Measurements from ENCODE around the gene LSMEM2. TPM values are rescaled to one million over a fixed set of nuclear protein-coding genes. Genes with fewer than 3 reads are reported as not detected.

LSMEM2 gene
- total RNA-seq, 1 experiment from 2014 or later = not detected

DNA sequence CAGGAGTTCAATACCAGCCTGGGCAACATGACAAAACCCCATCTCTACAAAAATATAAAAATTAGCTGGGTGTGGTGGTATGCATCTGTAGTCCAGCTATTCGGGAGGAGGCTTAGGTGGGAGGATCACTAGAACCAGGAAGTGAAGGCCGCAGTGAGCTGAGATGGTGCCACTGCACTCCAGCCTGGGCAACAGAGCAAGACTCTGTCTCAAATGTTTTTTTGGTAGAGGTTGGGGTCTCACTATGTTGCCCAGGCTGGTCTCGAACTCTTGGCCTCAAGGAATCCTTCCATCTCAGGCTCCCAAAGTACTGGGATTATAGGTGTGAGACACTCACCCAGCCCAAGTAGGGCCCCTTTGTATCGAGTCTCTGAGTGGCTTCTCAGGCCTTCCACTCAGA lies 15.2 kb downstream of the LSMEM2 start:
- H3K9me3 ChIP-seq (ENCODE audit: low read depth, low read length, poor library complexity, severe bottlenecking) = no peaks in the 10 kb centered on the region

DNA sequence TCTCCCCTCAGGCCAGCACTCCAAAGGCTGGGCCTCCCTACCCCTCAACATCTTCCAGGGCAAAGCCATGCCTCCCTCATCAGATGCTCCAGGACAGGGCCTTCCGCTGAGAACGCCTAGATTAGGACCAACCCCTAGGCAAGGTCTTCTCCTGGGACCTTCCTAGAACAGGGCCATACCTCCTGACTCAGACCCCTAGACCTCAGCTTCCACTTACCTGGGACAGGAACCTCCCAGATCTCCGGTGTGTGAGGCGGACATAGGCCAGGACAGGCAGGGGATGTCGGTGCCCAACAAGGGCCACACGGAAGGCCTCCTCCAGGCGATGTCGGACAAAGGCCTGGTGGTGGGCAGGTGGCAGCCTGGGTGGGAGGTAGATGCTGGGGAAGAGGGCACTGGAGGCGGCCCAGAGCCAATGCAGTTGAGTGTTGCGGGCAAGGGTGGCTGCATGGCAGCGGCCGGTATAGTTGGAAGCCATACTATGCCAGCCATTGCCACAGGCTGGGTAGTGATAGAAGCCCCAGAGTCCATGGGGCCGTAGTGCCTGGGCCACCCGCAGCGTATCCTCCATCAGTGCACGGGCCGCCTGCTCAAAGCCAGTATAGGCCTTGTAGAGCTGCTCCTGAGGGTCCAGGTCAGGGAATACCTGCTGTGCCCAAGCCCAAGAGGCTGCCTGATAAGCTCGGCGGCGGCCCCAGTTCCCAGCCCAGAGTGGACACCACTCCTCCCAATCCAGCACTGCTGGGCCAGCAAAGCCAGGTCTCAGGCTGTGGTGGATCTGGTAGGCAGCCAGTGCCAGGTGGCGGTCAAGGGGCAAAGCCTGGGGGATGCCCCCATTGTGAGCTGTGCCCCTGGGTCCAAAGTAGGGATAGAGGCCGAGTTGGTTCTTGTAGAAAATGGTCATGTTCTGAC lies 15.9 kb downstream of the LSMEM2 start:
- no peak for DNase-seq (ENCODE audit: low spot score)
- no peaks in the 10 kb centered on the region for H3K27me3 ChIP-seq (replicated peaks; ENCODE audit: insufficient read depth, low read depth, low read length, poor library complexity)
- intact Hi-C loops (cut with micrococcal nuclease; ENCODE audit: unreplicated experiment) = no loop called here
- POLR2A ChIA-PET (ENCODE audit: low non-redundant PET) = no interaction called here
- no TSS peak for BruUV-seq (replicated peaks)
- no peak overlapping the region for H3K4me3 ChIP-seq (ENCODE audit: low read depth, low read length, poor library complexity, severe bottlenecking)
- TF ChIP-seq, protein P1, sequence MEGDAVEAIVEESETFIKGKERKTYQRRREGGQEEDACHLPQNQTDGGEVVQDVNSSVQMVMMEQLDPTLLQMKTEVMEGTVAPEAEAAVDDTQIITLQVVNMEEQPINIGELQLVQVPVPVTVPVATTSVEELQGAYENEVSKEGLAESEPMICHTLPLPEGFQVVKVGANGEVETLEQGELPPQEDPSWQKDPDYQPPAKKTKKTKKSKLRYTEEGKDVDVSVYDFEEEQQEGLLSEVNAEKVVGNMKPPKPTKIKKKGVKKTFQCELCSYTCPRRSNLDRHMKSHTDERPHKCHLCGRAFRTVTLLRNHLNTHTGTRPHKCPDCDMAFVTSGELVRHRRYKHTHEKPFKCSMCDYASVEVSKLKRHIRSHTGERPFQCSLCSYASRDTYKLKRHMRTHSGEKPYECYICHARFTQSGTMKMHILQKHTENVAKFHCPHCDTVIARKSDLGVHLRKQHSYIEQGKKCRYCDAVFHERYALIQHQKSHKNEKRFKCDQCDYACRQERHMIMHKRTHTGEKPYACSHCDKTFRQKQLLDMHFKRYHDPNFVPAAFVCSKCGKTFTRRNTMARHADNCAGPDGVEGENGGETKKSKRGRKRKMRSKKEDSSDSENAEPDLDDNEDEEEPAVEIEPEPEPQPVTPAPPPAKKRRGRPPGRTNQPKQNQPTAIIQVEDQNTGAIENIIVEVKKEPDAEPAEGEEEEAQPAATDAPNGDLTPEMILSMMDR (conservative IDR thresholded peaks at IDR 0.05; ENCODE audit: low read depth, low read length) = no peak
- no peak for TF ChIP-seq EZH2 (IDR thresholded peaks at IDR 0.05; ENCODE audit: borderline replicate concordance, low read depth, low read length, poor library complexity, severe bottlenecking)
- CTCF ChIA-PET = no interaction called here
- H3K9me3 ChIP-seq (ENCODE audit: low read depth, low read length, poor library complexity, severe bottlenecking) = no peaks in the 10 kb centered on the region
- H3K4me1 ChIP-seq (ENCODE audit: insufficient read depth, low read length, poor library complexity, severe bottlenecking) = peaks cover 2% of the 10 kb centered on the region
- H3K36me3 ChIP-seq (ENCODE audit: insufficient read depth, low read length, poor library complexity, severe bottlenecking) = peaks cover 4% of the 10 kb centered on the region
- H3K27ac ChIP-seq (ENCODE audit: low read depth, low read length, poor library complexity, severe bottlenecking) = no peak overlapping the region

More for the DNA sequence above, 15.2 kb downstream of the LSMEM2 start:
- POLR2A ChIA-PET (ENCODE audit: low non-redundant PET) = no interaction called here
- CTCF ChIA-PET = no interaction called here
- Histone ChIP-seq H3K4me1 (ENCODE audit: insufficient read depth, low read length, poor library complexity, severe bottlenecking) (no peaks in the 10 kb centered on the region), H3K36me3 (ENCODE audit: insufficient read depth, low read length, poor library complexity, severe bottlenecking) (peaks cover 8% of the 10 kb centered on the region), H3K27ac (ENCODE audit: low read depth, low read length, poor library complexity, severe bottlenecking) (no peak overlapping the region), H3K4me3 (ENCODE audit: low read depth, low read length, poor library complexity, severe bottlenecking) (no peak overlapping the region), H3K27me3 (replicated peaks; ENCODE audit: insufficient read depth, low read depth, low read length, poor library complexity) (no peaks in the 10 kb centered on the region)
- no TSS peak for BruUV-seq (replicated peaks)
- TF ChIP-seq, protein P1 (conservative IDR thresholded peaks at IDR 0.05; ENCODE audit: low read depth, low read length) = no peak
- TF ChIP-seq EZH2 (IDR thresholded peaks at IDR 0.05; ENCODE audit: borderline replicate concordance, low read depth, low read length, poor library complexity, severe bottlenecking) = no peak
- DNase-seq (ENCODE audit: low spot score) = no peak
- intact Hi-C loops (cut with micrococcal nuclease; ENCODE audit: unreplicated experiment) = no loop called here

GRCh38 chr3:50295553-50296431 lies 16.9 kb downstream of the LSMEM2 start:
- Histone ChIP-seq H3K27ac (ENCODE audit: low read depth, low read length, poor library complexity, severe bottlenecking) (no peak overlapping the region), H3K36me3 (ENCODE audit: insufficient read depth, low read length, poor library complexity, severe bottlenecking) (no peaks in the 10 kb centered on the region), H3K4me3 (ENCODE audit: low read depth, low read length, poor library complexity, severe bottlenecking) (no peak overlapping the region), H3K27me3 (replicated peaks; ENCODE audit: insufficient read depth, low read depth, low read length, poor library complexity) (no peaks in the 10 kb centered on the region), H3K9me3 (ENCODE audit: low read depth, low read length, poor library complexity, severe bottlenecking) (no peaks in the 10 kb centered on the region), H3K4me1 (ENCODE audit: insufficient read depth, low read length, poor library complexity, severe bottlenecking) (peaks cover 5% of the 10 kb centered on the region)
- ChIA-PET CTCF (no interaction called here), POLR2A (ENCODE audit: low non-redundant PET) (no interaction called here)
- TF ChIP-seq, protein P1 (conservative IDR thresholded peaks at IDR 0.05; ENCODE audit: low read depth, low read length) = no peak
- TF ChIP-seq EZH2 (IDR thresholded peaks at IDR 0.05; ENCODE audit: borderline replicate concordance, low read depth, low read length, poor library complexity, severe bottlenecking) = no peak
- intact Hi-C loops (cut with micrococcal nuclease; ENCODE audit: unreplicated experiment) = no loop called here
- no peak for DNase-seq (ENCODE audit: low spot score)
- BruUV-seq (replicated peaks) = no TSS peak

Data from A673 (cell line).